Naive thymus-derived CD4-positive, alpha-beta T cell (primary cell): Measurements from ENCODE around the gene AFF2. TPM values are rescaled to one million over a fixed set of nuclear protein-coding genes. Genes with fewer than 3 reads are reported as not detected.
"Not testable (repeated sequence)": the region's sequence is repeated elsewhere in the genome, so short reads cannot be mapped to it uniquely, and the experiment has no call there.

ENCODE experiments used
- ATAC-seq: fragments of 150-1000 bp; cut with Tn5 transposase; 2 replicates; pipeline ENCODE4 v1.10.0; 2021; ENCODE audit warnings: mild to moderate bottlenecking, moderate library complexity
- CTCF ChIA-PET: fragments of 350-600 bp; sonication (Branson Sonifier 250); formaldehyde crosslinking; loops from one replicate; lab custom pipeline; 2021; ENCODE audit warnings: antibody characterized with exemption; lab: Charles Lee
- POLR2A ChIA-PET: fragments of 350-600 bp; sonication (Branson Sonifier 250); formaldehyde crosslinking; loops from one replicate; lab custom pipeline; 2021; ENCODE audit warnings: antibody characterized with exemption, inconsistent platforms; lab: Charles Lee
- DNase-seq, 9 donors: peaks; one replicate each; pipeline versions ENCODE4 v3.0.0 to v3.0.0-alpha.2; 2020 to 2022; ENCODE audit warnings: mixed read lengths in 1 of 9
- H3K27ac ChIP-seq: one replicate; pipeline ENCODE4 v1.7.0; 2013; ENCODE audit warnings: mild to moderate bottlenecking, low read depth, low read length, moderate library complexity
- H3K27me3 ChIP-seq, 2 donors: one replicate each; pipeline ENCODE4 v1.7.0; 2013; ENCODE audit warnings: low read length in 2 of 2, mild to moderate bottlenecking in 2 of 2, moderate library complexity in 2 of 2; ENCODE audit not compliant: control insufficient read depth in 2 of 2, insufficient read depth in 2 of 2
- H3K36me3 ChIP-seq, 3 experiments: 1 replicate in 2 of 3; 2 replicates in 1 of 3; pipeline ENCODE4 v1.7.0; 2013; ENCODE audit warnings: low read length in 3 of 3, mild to moderate bottlenecking in 3 of 3, moderate library complexity in 1 of 3; ENCODE audit not compliant: insufficient read depth in 3 of 3, control insufficient read depth in 2 of 3
- H3K4me1 ChIP-seq, 2 donors: one replicate each; pipeline ENCODE4 v1.7.0; 2013; ENCODE audit warnings: low read length in 2 of 2, mild to moderate bottlenecking in 2 of 2, moderate library complexity in 1 of 2; ENCODE audit not compliant: control insufficient read depth in 2 of 2, insufficient read depth in 2 of 2
- H3K4me3 ChIP-seq: 2 replicates; pipeline ENCODE4 v1.7.0; 2013; ENCODE audit warnings: mild to moderate bottlenecking, low read length
- H3K9me3 ChIP-seq, 3 experiments: 1 replicate in 2 of 3; 2 replicates in 1 of 3; pipeline ENCODE4 v1.7.0; 2013; ENCODE audit warnings: low read length in 3 of 3; ENCODE audit not compliant: control insufficient read depth in 2 of 3
- H3K27ac Mint-ChIP-seq, 9 donors: one replicate each; pipeline ENCODE4 v1.8.0; 2020 to 2022; ENCODE audit warnings: mixed read lengths in 9 of 9, mild to moderate bottlenecking in 8 of 9, moderate library complexity in 5 of 9, inconsistent platforms in 2 of 9
- H3K27me3 Mint-ChIP-seq, 5 donors: one replicate each; pipeline ENCODE4 v1.8.0; 2021 to 2022; ENCODE audit warnings: mixed read lengths in 5 of 5, mild to moderate bottlenecking in 1 of 5
- H3K36me3 Mint-ChIP-seq, 5 donors: one replicate each; pipeline ENCODE4 v1.8.0; 2020 to 2022; ENCODE audit warnings: mixed read lengths in 5 of 5, mild to moderate bottlenecking in 3 of 5, inconsistent platforms in 1 of 5
- H3K4me1 Mint-ChIP-seq, 7 donors: one replicate each; pipeline ENCODE4 v1.8.0; 2020 to 2022; ENCODE audit warnings: mixed read lengths in 7 of 7, mild to moderate bottlenecking in 3 of 7, inconsistent platforms in 1 of 7
- H3K4me3 Mint-ChIP-seq, 10 donors: one replicate each; pipeline ENCODE4 v1.8.0; 2020 to 2022; ENCODE audit warnings: mild to moderate bottlenecking in 10 of 10, mixed read lengths in 10 of 10, moderate library complexity in 6 of 10, inconsistent platforms in 2 of 10
- H3K9me3 Mint-ChIP-seq, 11 donors: one replicate each; pipeline ENCODE4 v1.8.0; 2020 to 2022; ENCODE audit warnings: mixed read lengths in 11 of 11, mild to moderate bottlenecking in 4 of 11, inconsistent platforms in 1 of 11, moderate library complexity in 1 of 11
- intact Hi-C, 2 donors: fragments of 100-400 bp; cut with micrococcal nuclease; formaldehyde crosslinking; loops; one replicate each; pipeline ENCODE4 v1.15.1; 2023
- polyA plus RNA-seq, 2 donors: library from polyadenylated mRNA; unstranded; fragments of 300-500 nt; fragmentation: Illumina TruSeq; gene quantifications; one replicate each; pipeline ENCODE4 v1.2.3, GENCODE V29; 2021
- total RNA-seq, 6 experiments: library from RNA in 5 of 6; stranded (reverse) in 5 of 6; gene quantifications; 1 replicate in 5 of 6; 2 replicates in 1 of 6; pipeline ENCODE4 v1.2.3 and lab custom pipeline; 2021 to 2026

Gene AFF2
- total and polyA plus RNA-seq, 7 experiments from 2014 or later: 0.31 to 6.0 (median 2.8) TPM

DNA sequence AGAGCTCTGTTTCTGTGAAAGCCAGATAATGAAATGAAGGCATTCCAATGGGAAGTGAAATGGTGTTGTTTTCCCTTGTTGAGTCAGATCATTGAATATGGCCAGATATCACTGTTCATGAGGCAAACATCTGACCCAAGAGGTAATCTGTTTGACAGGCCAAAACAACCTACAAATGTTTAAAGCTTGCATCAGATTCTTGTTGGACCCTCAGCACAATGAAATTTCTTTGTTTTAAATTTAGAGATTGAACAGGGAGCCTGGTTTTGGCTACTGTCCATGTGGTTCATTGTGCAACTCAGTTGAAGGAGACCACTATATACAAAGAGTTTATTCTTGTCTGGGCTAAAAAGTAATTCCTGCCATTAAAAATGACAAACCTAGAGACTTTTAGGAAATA is 159.1 kb downstream of the AFF2 start:
- H3K36me3 Mint-ChIP-seq: peaks cover 0 to 5% (median under 1%) of the 10 kb centered on the region in 5 donors
- H3K4me3 Mint-ChIP-seq: no peak overlapping the region
- Histone ChIP-seq H3K27ac (no peak overlapping the region), H3K9me3 (no peaks in the 10 kb centered on the region), H3K36me3 (no peaks in the 10 kb centered on the region), H3K4me1 (no peaks in the 10 kb centered on the region), H3K4me3 (no peak overlapping the region), H3K27me3 (no peaks in the 10 kb centered on the region)
- H3K27ac Mint-ChIP-seq: no peak overlapping the region
- CTCF ChIA-PET: no interaction called here
- H3K9me3 Mint-ChIP-seq: peaks cover 0 to 3% (median 0%) of the 10 kb centered on the region in 11 donors
- POLR2A ChIA-PET: no interaction called here
- DNase-seq: no peak
- intact Hi-C loops: no loop called here
- peaks cover 0 to 4% (median 0%) of the 10 kb centered on the region in 5 donors for H3K27me3 Mint-ChIP-seq
- ATAC-seq: no peak
- H3K4me1 Mint-ChIP-seq: peaks cover 0 to 2% (median 0%) of the 10 kb centered on the region in 7 donors

DNA sequence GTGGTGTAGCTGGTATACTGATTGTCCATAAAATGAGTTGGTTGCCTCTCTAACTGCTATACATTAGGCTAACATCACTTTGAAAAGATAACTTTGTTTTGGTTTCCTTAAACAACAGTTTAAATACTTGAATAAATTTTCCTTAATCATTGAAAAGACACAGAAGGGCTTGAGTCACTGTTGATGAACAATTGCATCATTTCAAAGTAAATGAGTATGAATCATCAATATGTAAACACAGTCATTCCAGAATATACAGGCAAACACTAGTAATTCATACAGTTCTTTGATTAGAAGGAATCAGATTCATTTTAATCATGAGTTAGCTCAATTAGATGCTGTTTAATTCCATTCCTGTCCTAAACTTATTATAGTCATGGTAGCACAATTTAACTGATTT is 160.6 kb downstream of the AFF2 start:
- peaks cover 0 to 2% (median 0%) of the 10 kb centered on the region in 7 donors for H3K4me1 Mint-ChIP-seq
- CTCF ChIA-PET: no interaction called here
- no peak overlapping the region for H3K27ac Mint-ChIP-seq
- H3K27ac ChIP-seq: no peak overlapping the region
- no peak overlapping the region for H3K4me3 Mint-ChIP-seq
- POLR2A ChIA-PET: no interaction called here
- no peak for ATAC-seq
- DNase-seq: no peak
- H3K27me3 Mint-ChIP-seq: peaks cover 0 to 4% (median 0%) of the 10 kb centered on the region in 5 donors
- H3K27me3 ChIP-seq: no peaks in the 10 kb centered on the region
- H3K36me3 Mint-ChIP-seq: peaks cover 0 to 8% (median 5%) of the 10 kb centered on the region in 5 donors
- no peak overlapping the region for H3K4me3 ChIP-seq
- peaks cover 0 to 11% (median 2%) of the 10 kb centered on the region in 11 donors for H3K9me3 Mint-ChIP-seq
- H3K9me3 ChIP-seq: no peaks in the 10 kb centered on the region
- no peaks in the 10 kb centered on the region for H3K4me1 ChIP-seq
- H3K36me3 ChIP-seq: no peaks in the 10 kb centered on the region
- intact Hi-C loops: no loop called here

DNA sequence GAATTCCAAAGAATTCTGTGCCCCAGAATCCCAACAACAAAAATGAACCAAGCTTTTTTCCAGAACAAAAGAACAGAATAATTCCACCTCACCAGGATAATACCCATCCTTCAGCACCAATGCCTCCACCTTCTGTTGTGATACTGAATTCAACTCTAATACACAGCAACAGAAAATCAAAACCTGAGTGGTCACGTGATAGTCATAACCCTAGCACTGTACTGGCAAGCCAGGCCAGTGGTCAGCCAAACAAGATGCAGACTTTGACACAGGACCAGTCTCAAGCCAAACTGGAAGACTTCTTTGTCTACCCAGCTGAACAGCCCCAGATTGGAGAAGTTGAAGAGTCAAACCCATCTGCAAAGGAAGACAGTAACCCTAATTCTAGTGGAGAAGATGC is 161.6 kb downstream of the AFF2 start:
- no peak for ATAC-seq
- H3K27me3 Mint-ChIP-seq: peaks cover 0 to 4% (median 0%) of the 10 kb centered on the region in 5 donors
- ChIA-PET CTCF (no interaction called here), POLR2A (no interaction called here)
- H3K4me3 Mint-ChIP-seq: no peak overlapping the region
- peaks cover 0 to 8% (median 5%) of the 10 kb centered on the region in 5 donors for H3K36me3 Mint-ChIP-seq
- H3K27me3 ChIP-seq: no peaks in the 10 kb centered on the region
- H3K27ac Mint-ChIP-seq: no peak overlapping the region
- intact Hi-C loops: no loop called here
- H3K4me1 ChIP-seq: no peaks in the 10 kb centered on the region
- H3K36me3 ChIP-seq: no peaks in the 10 kb centered on the region
- no peak for DNase-seq
- H3K4me1 Mint-ChIP-seq: peaks cover 0 to 2% (median 0%) of the 10 kb centered on the region in 7 donors
- H3K4me3 ChIP-seq: no peak overlapping the region
- peaks cover 0 to 14% (median 4%) of the 10 kb centered on the region in 11 donors for H3K9me3 Mint-ChIP-seq
- H3K9me3 ChIP-seq: no peaks in the 10 kb centered on the region
- H3K27ac ChIP-seq: no peak overlapping the region

GRCh38 chrX:148664171-148664570 is 163.8 kb downstream of the AFF2 start:
- H3K4me1 ChIP-seq: no peaks in the 10 kb centered on the region
- H3K36me3 Mint-ChIP-seq: peaks cover 2 to 15% (median 10%) of the 10 kb centered on the region in 5 donors
- ChIA-PET POLR2A (no interaction called here), CTCF (no interaction called here)
- H3K4me3 ChIP-seq: no peak overlapping the region
- peaks cover 0 to 34% (median 14%) of the 10 kb centered on the region in 11 donors for H3K9me3 Mint-ChIP-seq
- H3K4me1 Mint-ChIP-seq: peaks cover 0 to 2% (median 0%) of the 10 kb centered on the region in 7 donors
- H3K27me3 ChIP-seq: no peaks in the 10 kb centered on the region
- ATAC-seq: no peak
- no peak for DNase-seq
- intact Hi-C loops: no loop called here
- peaks cover 0 to 9% (median 0%) of the 10 kb centered on the region in 3 experiments for H3K9me3 ChIP-seq
- peaks cover 0 to 4% (median 0%) of the 10 kb centered on the region in 5 donors for H3K27me3 Mint-ChIP-seq
- H3K27ac Mint-ChIP-seq: no peak overlapping the region
- no peak overlapping the region for H3K27ac ChIP-seq
- H3K4me3 Mint-ChIP-seq: no peak overlapping the region
- no peaks in the 10 kb centered on the region for H3K36me3 ChIP-seq

- H3K27me3 Mint-ChIP-seq: peaks cover 0 to 4% (median 0%) of the 10 kb centered on the region in 5 donors
- Histone ChIP-seq H3K36me3 (no peaks in the 10 kb centered on the region), H3K9me3 (peaks cover 0 to 12% (median 0%) of the 10 kb centered on the region in 3 experiments), H3K27me3 (no peaks in the 10 kb centered on the region), H3K27ac (no peak overlapping the region), H3K4me3 (no peak overlapping the region), H3K4me1 (no peaks in the 10 kb centered on the region)
- H3K9me3 Mint-ChIP-seq: peaks cover 0 to 42% (median 16%) of the 10 kb centered on the region in 11 donors
- ChIA-PET CTCF (interaction anchor here (0.6 kb wide), 1 partner anchor 62 kb away, joined by 3 read pairs; no protein-coding TSS in a partner anchor), POLR2A (no interaction called here)
- H3K36me3 Mint-ChIP-seq: peaks cover 2 to 21% (median 12%) of the 10 kb centered on the region in 5 donors
- DNase-seq (no peak), ATAC-seq (no peak)
- peak overlapping the region in 1 of 9 donors; percentile 15 for H3K27ac Mint-ChIP-seq
- intact Hi-C loops: no loop called here
- H3K4me1 Mint-ChIP-seq: peaks cover 0 to 2% (median 0%) of the 10 kb centered on the region in 7 donors
- H3K4me3 Mint-ChIP-seq: no peak overlapping the region
Observed at GRCh38 chrX:148664995-148665394, 164.6 kb downstream of the AFF2 start.

DNA sequence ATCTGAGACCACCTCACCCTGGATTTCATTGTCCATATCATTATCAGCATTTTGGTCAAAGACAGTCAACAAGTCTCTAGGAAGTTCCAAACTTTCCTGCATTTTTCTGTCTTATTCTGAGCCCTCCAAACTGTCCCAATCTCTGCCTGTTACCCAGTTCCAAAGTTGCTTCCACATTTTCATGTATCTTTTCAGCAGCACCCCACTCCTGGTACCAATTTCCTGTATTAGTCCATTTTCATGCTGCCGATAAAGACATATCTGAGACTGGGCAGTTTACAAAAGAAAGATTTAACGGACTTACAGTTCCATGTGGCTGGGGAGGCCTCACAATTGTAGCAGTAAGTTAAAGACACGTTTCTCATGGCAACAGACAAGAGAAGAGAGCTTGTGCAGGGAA is 168.8 kb downstream of the AFF2 start:
- H3K9me3 ChIP-seq: peaks cover 0 to 12% (median 0%) of the 10 kb centered on the region in 3 experiments
- intact Hi-C loops, H3K36me3 ChIP-seq, H3K4me1 Mint-ChIP-seq, POLR2A ChIA-PET, H3K27me3 Mint-ChIP-seq, ATAC-seq, H3K4me1 ChIP-seq, H3K4me3 Mint-ChIP-seq, DNase-seq, H3K27ac Mint-ChIP-seq, CTCF ChIA-PET, H3K27me3 ChIP-seq, H3K4me3 ChIP-seq, H3K27ac ChIP-seq: not testable (repeated sequence)
- peaks cover 0 to 50% (median 16%) of the 10 kb centered on the region in 11 donors for H3K9me3 Mint-ChIP-seq
- peaks cover 2 to 22% (median 12%) of the 10 kb centered on the region in 5 donors for H3K36me3 Mint-ChIP-seq

DNA sequence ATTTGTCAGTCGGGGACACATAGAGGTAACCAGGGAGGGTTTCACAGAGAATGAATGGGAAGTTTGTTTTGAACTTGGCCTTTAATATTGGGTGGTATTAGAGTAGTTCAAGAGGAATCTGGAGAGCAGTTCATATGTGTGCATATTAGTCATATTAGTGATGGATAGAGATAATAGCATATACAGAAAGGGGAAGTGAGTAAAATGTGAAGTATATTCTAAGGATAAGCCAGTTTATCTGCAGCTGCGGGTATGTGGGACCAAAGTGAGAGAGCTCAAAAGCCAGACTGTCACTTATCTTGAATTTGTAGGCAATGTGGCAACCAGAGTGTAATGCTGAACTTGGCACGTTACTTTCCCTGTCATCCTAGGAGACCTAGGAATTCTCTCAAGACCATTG is 169.9 kb downstream of the AFF2 start:
- Histone ChIP-seq H3K27ac (no peak overlapping the region), H3K4me1 (no peaks in the 10 kb centered on the region), H3K27me3 (no peaks in the 10 kb centered on the region), H3K9me3 (peaks cover 0 to 12% (median 0%) of the 10 kb centered on the region in 3 experiments), H3K36me3 (no peaks in the 10 kb centered on the region), H3K4me3 (no peak overlapping the region)
- Mint-ChIP-seq H3K27me3 (no peaks in the 10 kb centered on the region), H3K27ac (no peak overlapping the region), H3K4me3 (no peak overlapping the region), H3K36me3 (peaks cover 2 to 18% (median 10%) of the 10 kb centered on the region in 5 donors), H3K9me3 (peaks cover 0 to 46% (median 15%) of the 10 kb centered on the region in 11 donors), H3K4me1 (no peaks in the 10 kb centered on the region)
- ChIA-PET CTCF (no interaction called here), POLR2A (no interaction called here)
- DNase-seq (no peak), ATAC-seq (no peak)
- intact Hi-C loops: no loop called here
